Ishikawa (cell line): Measurements from ENCODE around the gene MYBL2.

ENCODE experiments used
- CEBPB ChIP-seq: IDR thresholded peaks from 2 replicates; pipeline ENCODE4 v1.6.1; 2012
- CREB1 ChIP-seq: IDR thresholded peaks from 2 replicates; pipeline ENCODE4 v1.6.1; 2012; ENCODE audit warnings: low read depth
- EGR1 ChIP-seq: IDR thresholded peaks from 2 replicates; pipeline ENCODE4 v1.6.1; 2012
- EP300 ChIP-seq: IDR thresholded peaks from 2 replicates; pipeline ENCODE4 v1.6.1; 2012; ENCODE audit warnings: borderline replicate concordance
- FOXM1 ChIP-seq: IDR thresholded peaks from 2 replicates; pipeline ENCODE4 v1.6.1; 2012; ENCODE audit warnings: low read depth, borderline replicate concordance
- NFIC ChIP-seq: IDR thresholded peaks from 2 replicates; pipeline ENCODE4 v1.6.1; 2012
- RAD21 ChIP-seq: IDR thresholded peaks from 2 replicates; pipeline ENCODE4 v1.6.1; 2012; ENCODE audit warnings: low read depth
- TAF1 ChIP-seq: IDR thresholded peaks from 2 replicates; pipeline ENCODE4 v1.6.1; 2012; ENCODE audit warnings: low read depth, mild to moderate bottlenecking
- TCF12 ChIP-seq: IDR thresholded peaks from 2 replicates; pipeline ENCODE4 v1.6.1; 2012; ENCODE audit warnings: low read depth
- TEAD4 ChIP-seq: IDR thresholded peaks from 2 replicates; pipeline ENCODE4 v1.6.1; 2012
- YY1 ChIP-seq: IDR thresholded peaks from 2 replicates; pipeline ENCODE4 v1.6.1; 2012; ENCODE audit warnings: low read depth
- ZBTB7A ChIP-seq: IDR thresholded peaks from 2 replicates; pipeline ENCODE4 v1.6.1; 2012; ENCODE audit warnings: low read depth
- TF ChIP-seq, protein P1 (sequence below): IDR thresholded peaks from 2 replicates; pipeline ENCODE4 v1.6.1; 2012
- TF ChIP-seq, protein P2 (sequence below): IDR thresholded peaks from 2 replicates; pipeline ENCODE4 v1.6.1; 2012
- TF ChIP-seq, protein P3 (sequence below): IDR thresholded peaks from 2 replicates; pipeline ENCODE4 v1.6.1; 2012; ENCODE audit warnings: low read depth, mild to moderate bottlenecking

Gene MYBL2

DNA sequence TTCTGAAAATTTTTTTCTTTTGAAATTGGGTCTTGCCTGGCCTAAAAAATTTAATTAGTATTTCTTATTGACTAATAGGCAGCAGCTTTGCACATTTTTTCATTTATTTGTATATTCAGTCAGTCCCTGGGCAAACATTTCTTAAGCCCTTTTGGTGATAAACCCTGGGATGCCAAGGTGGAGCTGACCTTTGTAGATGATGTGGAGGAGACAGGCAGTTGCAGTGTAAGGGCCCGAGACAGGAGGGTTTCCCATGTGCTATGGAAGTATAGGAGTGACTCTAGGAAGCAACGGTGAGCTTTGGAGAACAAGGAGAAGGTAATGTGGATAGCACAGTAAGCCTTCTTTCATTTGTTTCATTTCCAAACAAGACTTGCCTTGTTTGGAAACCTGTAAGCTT, 3.5 kb downstream of the MYBL2 start:
- TF ChIP-seq, protein P1, sequence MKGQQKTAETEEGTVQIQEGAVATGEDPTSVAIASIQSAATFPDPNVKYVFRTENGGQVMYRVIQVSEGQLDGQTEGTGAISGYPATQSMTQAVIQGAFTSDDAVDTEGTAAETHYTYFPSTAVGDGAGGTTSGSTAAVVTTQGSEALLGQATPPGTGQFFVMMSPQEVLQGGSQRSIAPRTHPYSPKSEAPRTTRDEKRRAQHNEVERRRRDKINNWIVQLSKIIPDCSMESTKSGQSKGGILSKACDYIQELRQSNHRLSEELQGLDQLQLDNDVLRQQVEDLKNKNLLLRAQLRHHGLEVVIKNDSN = no peak
- no peak for TF ChIP-seq EP300
- TF ChIP-seq TEAD4 = no peak
- TF ChIP-seq TCF12 = no peak
- no peak for TF ChIP-seq CREB1
- TF ChIP-seq TAF1 = no peak
- TF ChIP-seq, protein P2, sequence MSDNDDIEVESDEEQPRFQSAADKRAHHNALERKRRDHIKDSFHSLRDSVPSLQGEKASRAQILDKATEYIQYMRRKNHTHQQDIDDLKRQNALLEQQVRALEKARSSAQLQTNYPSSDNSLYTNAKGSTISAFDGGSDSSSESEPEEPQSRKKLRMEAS = no peak
- TF ChIP-seq YY1 = no peak
- TF ChIP-seq, protein P3, sequence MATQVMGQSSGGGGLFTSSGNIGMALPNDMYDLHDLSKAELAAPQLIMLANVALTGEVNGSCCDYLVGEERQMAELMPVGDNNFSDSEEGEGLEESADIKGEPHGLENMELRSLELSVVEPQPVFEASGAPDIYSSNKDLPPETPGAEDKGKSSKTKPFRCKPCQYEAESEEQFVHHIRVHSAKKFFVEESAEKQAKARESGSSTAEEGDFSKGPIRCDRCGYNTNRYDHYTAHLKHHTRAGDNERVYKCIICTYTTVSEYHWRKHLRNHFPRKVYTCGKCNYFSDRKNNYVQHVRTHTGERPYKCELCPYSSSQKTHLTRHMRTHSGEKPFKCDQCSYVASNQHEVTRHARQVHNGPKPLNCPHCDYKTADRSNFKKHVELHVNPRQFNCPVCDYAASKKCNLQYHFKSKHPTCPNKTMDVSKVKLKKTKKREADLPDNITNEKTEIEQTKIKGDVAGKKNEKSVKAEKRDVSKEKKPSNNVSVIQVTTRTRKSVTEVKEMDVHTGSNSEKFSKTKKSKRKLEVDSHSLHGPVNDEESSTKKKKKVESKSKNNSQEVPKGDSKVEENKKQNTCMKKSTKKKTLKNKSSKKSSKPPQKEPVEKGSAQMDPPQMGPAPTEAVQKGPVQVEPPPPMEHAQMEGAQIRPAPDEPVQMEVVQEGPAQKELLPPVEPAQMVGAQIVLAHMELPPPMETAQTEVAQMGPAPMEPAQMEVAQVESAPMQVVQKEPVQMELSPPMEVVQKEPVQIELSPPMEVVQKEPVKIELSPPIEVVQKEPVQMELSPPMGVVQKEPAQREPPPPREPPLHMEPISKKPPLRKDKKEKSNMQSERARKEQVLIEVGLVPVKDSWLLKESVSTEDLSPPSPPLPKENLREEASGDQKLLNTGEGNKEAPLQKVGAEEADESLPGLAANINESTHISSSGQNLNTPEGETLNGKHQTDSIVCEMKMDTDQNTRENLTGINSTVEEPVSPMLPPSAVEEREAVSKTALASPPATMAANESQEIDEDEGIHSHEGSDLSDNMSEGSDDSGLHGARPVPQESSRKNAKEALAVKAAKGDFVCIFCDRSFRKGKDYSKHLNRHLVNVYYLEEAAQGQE = no peak
- TF ChIP-seq NFIC = no peak
- TF ChIP-seq FOXM1 = no peak
- TF ChIP-seq CEBPB = no peak
- no peak for TF ChIP-seq ZBTB7A
- no peak for TF ChIP-seq RAD21
- TF ChIP-seq EGR1 = no peak

DNA sequence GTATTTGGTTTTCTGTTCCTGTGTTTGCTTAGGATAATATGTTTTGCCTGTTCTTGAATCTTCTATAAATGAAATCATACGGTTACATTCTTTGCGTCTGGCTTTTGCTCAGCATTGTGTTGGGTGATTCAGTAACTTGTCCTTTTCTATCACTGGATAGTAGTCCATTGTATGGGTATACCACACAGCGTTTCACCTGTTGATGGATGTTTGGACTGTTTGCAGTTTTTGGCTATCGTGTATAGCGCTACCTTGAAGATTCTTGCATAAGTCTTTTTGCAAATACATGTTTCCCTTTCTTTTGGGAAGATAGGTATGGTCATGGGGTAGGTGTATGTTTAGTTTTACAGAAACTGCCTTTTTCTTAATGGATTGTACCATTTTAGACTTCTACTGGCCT, 9.5 kb downstream of the MYBL2 start:
- TF ChIP-seq TCF12 (no peak), CREB1 (no peak), CEBPB (no peak), ZBTB7A (no peak), EGR1 (no peak), TAF1 (no peak), TEAD4 (no peak), EP300 (no peak), FOXM1 (no peak), NFIC (no peak), RAD21 (no peak), YY1 (no peak)
- TF ChIP-seq, protein P2 = no peak
- TF ChIP-seq, protein P3 = no peak
- TF ChIP-seq, protein P1 = no peak

DNA sequence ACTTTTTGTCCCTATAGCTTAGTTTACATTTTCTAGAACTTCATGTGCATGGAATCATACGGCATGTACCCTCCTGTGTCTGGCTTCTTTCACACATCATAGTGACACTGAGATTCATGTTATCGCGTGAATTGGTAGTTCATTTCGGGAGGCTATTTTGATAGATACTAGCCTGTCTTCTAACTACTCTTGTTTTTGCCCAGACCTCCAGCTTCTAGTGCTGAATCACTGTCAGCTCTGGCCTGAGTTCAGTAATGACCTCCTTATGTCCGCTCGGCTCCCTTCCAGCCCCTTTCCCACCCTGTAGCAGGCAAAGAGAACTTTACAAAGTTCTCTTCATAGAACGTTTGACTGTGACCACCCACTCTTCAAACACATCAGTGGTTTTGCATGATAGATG, 14.1 kb downstream of the MYBL2 start:
- no peak for TF ChIP-seq CEBPB
- no peak for TF ChIP-seq TEAD4
- TF ChIP-seq, protein P3 = no peak
- no peak for TF ChIP-seq ZBTB7A
- no peak for TF ChIP-seq YY1
- TF ChIP-seq FOXM1 = no peak
- no peak for TF ChIP-seq TAF1
- TF ChIP-seq EP300 = no peak
- TF ChIP-seq TCF12 = no peak
- TF ChIP-seq RAD21 = no peak
- TF ChIP-seq, protein P2 = no peak
- no peak for TF ChIP-seq EGR1
- TF ChIP-seq NFIC = no peak
- no peak for TF ChIP-seq CREB1
- TF ChIP-seq, protein P1 = no peak

DNA sequence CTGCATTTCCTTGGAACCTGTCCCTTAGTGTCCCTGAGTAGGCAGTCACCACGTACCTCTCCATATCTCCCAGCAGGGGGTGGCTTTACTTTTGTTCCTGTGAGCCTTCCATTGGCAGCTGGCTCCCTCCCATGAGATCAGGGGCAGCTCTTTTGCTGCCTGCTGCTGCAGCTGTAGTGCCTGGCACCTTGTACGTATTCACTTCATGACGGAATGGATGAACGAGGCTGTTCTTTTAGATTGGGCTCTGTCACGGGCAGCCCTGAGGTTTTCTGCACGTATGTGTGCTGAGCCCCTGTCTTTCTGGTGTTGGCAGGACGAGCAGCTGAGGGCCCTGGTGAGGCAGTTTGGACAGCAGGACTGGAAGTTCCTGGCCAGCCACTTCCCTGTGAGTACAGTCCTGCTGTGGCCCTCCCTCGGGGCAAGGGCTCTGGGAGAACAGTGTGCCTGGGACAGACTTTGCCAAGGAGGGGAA, 14.6 kb downstream of the MYBL2 start:
- TF ChIP-seq FOXM1 (no peak), CEBPB (no peak), RAD21 (no peak), EGR1 (no peak), YY1 (no peak), TCF12 (no peak), NFIC (no peak), TAF1 (no peak), TEAD4 (no peak), CREB1 (no peak), EP300 (no peak), ZBTB7A (no peak)
- TF ChIP-seq, protein P2 = no peak
- TF ChIP-seq, protein P1 = no peak
- TF ChIP-seq, protein P3 = no peak
